Ramos (cell line): ENCODE measurements around the gene TECPR2.

Experiments
- in situ Hi-C: fragments of 300-500 bp; cut with MboI; formaldehyde crosslinking; loops from one replicate; pipeline ENCODE4 v1.14.3; 2022; ENCODE audit warnings: low sequenced_read_pairs; ENCODE audit not compliant: unreplicated experiment

TECPR2 gene, protein sequence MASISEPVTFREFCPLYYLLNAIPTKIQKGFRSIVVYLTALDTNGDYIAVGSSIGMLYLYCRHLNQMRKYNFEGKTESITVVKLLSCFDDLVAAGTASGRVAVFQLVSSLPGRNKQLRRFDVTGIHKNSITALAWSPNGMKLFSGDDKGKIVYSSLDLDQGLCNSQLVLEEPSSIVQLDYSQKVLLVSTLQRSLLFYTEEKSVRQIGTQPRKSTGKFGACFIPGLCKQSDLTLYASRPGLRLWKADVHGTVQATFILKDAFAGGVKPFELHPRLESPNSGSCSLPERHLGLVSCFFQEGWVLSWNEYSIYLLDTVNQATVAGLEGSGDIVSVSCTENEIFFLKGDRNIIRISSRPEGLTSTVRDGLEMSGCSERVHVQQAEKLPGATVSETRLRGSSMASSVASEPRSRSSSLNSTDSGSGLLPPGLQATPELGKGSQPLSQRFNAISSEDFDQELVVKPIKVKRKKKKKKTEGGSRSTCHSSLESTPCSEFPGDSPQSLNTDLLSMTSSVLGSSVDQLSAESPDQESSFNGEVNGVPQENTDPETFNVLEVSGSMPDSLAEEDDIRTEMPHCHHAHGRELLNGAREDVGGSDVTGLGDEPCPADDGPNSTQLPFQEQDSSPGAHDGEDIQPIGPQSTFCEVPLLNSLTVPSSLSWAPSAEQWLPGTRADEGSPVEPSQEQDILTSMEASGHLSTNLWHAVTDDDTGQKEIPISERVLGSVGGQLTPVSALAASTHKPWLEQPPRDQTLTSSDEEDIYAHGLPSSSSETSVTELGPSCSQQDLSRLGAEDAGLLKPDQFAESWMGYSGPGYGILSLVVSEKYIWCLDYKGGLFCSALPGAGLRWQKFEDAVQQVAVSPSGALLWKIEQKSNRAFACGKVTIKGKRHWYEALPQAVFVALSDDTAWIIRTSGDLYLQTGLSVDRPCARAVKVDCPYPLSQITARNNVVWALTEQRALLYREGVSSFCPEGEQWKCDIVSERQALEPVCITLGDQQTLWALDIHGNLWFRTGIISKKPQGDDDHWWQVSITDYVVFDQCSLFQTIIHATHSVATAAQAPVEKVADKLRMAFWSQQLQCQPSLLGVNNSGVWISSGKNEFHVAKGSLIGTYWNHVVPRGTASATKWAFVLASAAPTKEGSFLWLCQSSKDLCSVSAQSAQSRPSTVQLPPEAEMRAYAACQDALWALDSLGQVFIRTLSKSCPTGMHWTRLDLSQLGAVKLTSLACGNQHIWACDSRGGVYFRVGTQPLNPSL (N-terminal part only)

DNA sequence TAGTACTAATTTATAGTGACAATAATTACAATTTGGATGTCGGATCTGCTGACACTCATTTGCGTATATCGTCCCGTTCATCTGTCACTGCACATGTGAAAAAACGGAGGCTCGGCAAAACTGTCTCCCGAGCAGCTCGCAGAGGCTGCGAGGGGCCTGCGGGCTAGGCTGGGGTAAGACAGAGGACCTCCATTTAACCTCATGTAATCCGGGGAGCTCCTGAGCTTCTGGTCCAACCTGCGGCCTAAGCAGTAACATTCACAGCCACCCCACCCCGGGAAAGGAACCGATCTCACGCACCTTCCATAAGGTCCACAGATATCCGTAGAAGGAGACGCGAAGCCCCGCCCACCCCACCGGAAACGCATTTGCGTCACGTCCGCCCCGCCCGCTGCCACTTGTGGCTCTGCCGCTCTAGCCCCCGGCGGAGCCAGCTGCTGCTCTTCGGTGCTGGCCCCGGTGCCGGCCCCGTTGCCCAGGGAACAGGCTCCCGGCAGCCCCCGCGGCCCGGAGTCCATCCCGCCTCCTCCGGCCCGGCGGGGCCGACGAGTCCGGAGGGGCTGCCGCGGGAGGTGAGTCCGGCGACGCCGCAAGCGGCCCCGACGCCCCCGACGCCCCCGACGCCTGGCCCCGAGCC lies at the start of gene TECPR2, which contains the start of gene CINP:
TECPR2 (plus strand) TSS at position 397 of the 637 bp plus-strand sequence. CDS start 13,781 bp downstream, outside the sequence.
CINP (minus strand) TSS at position 346 of the 637 bp plus-strand sequence; CDS start at position 307, 39 bp downstream.
- in situ Hi-C loops: no loop called here

DNA sequence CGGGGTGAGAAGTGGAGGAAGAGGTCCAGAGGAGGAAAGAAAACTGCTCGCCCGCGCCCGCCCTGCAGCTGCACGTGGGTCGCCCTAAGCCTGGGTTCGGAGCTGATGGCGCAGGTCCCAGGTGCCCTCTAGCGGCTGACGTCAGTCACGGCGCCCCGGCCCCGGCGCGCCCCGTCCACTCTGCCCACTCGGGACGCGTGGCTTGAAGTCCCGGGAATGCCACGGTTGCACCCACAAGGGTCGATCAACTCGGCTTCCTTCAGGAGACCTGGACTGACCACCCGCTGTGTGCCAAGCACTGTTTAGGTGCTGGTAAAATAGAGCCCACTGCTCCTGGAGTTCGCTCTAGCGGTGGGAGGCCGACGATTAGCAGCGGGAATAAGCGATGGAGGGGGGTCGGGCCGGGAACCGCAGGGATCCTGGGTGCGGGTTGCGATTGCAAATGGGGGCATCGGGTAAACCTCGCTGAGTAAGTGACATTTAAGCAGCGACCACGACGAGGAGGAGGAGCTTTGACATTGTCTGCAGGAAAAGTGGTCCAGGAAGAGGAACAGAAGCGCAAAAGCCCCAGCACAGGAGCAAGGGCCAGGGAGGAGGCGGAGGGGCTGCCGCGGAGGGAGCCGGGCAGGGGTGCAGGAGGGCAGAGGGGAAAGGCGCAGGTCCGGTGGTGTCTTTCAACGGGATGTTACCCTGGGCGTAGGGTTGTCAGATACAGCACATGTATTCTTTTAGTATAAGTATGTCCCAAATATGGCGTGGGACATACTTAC lies 48.3 kb upstream of the TECPR2 start:
- in situ Hi-C loops: loop anchor here (5.0 to 25.0 kb wide), 3 partner anchors 252 to 602 kb away; partner anchors contain the start of gene DYNC1H1

DNA sequence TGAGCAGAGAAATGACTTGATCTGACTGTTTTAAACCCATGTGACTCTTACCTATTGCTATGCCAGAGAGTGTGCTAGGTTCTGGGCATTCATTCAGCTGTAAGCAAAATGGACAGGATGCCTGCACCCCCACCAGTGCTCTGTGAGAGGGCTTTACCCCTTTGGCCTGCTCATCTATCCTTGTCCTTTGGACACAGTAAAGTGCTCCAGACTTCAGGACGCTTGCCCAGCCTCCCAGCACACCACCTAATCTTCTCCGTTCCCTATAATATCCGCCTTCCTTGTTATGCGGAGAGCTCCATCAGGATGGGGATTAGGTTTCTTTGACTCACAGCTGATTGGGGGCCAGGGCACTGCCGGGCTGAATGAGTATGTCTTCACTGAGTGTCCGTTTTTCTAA lies 47.6 kb upstream of the TECPR2 start:
- in situ Hi-C loops: loop anchor here (25.0 kb wide), 2 partner anchors 253 to 603 kb away; no protein-coding TSS in a partner anchor

DNA sequence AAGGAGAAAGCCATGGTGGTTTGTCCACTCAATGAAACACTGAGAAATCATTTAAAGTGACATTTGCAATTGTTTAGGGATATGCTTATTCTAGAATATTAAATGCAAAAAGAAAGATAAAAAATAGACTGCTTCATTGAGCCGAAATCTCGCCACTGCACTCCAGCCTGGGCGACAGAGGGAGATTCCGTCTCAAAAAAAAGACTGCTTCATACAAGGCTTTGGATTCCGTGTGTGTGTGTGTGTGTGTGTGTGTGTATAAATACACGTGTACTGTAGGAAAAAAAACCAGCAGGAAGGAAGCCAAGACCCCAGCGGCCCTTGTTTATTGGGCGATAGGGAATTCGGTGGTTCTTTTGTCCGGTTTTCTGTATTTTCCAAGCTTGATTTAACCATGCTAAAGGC lies 46.4 kb upstream of the TECPR2 start:
- in situ Hi-C loops: loop anchor here (25.0 kb wide), 2 partner anchors 254 to 604 kb away; no protein-coding TSS in a partner anchor

DNA sequence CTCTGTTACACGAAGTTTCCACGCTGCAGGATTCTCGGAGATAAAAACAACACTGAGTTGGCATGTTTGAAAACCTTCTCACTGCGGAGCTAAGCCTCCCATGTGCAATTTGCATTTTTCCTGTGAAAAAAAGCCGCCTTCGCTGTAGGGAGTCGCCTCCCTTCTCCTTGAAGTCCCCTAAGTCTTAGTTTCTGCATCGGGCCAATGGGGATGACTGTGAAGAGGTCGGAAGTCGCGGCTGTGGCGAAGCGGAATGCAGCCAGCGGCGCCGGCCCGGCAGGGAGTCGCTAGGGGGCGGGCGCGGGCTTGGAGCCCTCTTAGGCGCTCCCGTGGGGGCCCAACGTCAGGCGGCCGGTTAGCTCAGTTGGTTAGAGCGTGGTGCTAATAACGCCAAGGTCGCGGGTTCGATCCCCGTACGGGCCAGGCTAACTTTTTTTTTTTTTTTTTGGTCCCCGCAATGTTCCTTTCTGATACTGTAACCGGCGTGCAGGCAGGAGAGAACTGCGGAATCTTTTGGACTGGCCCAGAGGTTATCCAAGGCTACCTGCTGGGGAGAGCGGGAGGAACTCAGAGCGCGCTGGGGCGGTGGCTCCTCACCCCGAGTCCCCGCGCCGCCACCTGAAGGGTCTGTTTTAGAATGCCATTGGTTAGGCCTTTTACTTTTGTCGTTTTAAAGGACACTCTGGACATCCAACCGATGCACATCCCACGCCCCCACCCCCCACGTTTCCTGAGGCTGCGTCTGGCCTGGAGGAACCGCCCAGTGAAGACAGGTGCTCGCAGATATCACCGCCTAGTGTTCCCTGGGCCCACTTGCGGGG lies 45.8 kb upstream of the TECPR2 start:
- in situ Hi-C loops: loop anchor here (25.0 kb wide), 2 partner anchors 255 to 605 kb away; no protein-coding TSS in a partner anchor

DNA sequence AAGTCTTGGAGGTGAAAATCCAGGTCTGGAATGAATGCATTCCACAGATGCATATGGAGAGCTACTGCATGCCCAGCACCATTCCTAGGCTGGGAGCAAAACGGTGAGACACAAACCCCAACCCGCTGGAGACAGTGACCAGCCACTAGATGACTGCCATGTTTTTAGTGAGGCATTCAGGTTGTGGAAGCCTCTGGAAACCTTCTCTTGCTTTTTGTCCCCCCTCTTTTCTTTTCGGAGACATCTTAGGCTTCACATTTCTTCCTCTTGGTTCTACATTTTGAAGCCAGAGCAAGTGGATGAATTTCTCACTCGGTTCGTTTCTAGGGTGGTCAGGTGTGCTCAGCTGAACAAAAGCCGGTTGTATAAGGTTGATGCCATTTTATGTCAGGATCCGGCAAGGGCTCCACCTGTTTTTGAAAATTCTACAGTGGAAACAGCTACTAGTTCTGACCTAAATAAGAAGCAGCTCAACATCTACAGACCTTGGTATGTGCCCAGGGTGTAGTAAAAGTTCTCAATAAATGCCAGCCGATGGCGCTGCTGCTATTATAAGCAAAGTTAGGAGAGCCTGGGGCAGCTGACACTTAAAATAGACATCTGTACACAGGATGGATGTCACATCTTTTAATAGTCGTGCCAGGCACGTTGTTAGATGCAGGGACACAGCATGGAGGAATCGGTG lies 45.0 kb upstream of the TECPR2 start:
- in situ Hi-C loops: loop anchor here (25.0 kb wide), 2 partner anchors 255 to 605 kb away; no protein-coding TSS in a partner anchor

DNA sequence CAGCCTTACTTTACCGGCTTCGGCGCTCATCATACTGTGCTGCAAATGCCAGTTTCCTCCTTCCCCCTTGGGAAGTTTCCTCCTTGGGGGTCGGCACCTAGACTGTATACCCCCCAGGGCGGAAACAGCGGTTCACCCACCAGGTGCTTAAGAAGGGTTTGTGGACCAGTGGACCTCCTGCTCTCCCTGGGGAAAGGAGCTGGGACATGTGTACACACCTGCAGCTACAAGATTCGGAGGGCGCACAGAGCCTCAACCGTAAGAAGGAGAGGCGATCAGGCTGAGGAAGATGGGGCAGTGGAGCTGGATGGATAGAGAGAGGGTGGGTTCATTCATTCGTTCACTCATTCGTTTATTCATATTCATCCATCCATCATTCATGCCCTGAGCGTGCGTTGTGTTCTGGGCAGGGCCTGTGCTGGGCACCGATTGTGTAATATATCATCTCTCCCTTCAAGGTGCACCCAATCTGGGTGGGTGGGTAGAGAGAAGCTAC lies 43.9 kb upstream of the TECPR2 start:
- in situ Hi-C loops: loop anchor here (25.0 kb wide), 2 partner anchors 257 to 607 kb away; no protein-coding TSS in a partner anchor

DNA sequence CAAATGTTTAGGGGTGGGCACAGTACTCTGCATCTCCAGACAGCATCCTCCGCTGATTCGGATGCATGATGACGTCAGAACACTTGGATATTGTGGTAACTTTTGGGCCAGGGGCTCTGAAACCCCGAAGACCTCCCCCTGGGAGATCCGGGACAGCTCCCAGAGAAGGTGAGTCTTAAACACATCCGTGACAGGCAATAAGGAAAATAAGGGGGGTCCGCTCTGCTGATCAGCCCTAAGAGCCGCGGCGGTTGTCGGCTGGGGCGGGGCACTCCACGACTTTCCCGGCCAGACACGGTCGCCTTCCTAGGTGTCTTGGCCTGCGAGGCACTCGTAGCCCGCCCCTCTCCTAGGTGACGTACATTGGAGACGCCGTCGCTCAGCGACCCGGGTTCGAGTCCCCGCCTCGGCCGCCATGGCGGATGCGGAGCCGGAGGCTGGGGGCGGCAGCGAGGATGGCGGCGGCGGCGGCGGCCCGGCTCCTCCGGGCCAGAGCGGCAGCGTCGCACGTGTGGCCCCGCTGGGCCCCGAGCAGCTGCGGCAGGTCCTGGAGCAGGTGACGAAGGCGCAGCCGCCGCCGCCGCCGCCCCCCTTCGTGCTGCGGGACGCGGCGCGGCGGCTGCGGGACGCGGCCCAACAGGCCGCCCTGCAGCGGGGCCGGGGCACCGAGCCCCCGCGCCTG lies 43.2 kb upstream of the TECPR2 start, which contains the start of gene ZNF839:
ZNF839 (plus strand) TSS at position 396 of the 682 bp plus-strand sequence; CDS start at position 416, 20 bp downstream.
- in situ Hi-C loops: loop anchor here (25.0 kb wide), 2 partner anchors 257 to 607 kb away; no protein-coding TSS in a partner anchor

DNA sequence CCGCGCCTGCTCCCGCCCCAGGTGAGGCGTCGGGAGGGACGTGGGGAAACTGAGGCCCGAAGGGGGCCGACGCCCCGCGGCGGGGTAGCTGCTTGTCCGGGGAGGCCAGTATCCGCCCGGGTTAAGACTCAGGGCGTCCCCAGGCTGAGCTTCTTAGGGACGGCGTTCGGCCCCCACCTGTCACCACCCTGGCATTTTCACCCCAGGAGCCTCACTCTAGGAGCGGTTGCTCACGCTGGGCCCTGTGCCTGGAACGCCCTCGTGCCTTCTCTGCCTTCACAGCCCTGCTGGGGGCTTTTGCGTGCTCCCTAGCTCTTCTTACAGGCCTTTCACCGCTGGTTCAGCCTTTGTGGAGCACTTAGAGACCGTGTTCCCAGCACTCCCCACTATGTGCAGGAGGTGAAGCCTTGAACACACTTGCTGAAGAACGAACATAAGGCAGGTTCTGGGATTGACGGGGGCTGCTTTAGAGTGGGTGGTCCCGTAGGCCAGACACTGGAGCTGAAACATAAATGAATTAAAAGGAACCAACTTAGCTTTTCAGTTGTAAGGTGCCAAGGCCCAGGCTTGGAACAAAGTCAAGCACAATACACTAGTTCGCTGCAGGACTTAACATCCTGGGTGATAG lies 42.6 kb upstream of the TECPR2 start:
- in situ Hi-C loops: loop anchor here (25.0 kb wide), 2 partner anchors 258 to 608 kb away; no protein-coding TSS in a partner anchor

DNA sequence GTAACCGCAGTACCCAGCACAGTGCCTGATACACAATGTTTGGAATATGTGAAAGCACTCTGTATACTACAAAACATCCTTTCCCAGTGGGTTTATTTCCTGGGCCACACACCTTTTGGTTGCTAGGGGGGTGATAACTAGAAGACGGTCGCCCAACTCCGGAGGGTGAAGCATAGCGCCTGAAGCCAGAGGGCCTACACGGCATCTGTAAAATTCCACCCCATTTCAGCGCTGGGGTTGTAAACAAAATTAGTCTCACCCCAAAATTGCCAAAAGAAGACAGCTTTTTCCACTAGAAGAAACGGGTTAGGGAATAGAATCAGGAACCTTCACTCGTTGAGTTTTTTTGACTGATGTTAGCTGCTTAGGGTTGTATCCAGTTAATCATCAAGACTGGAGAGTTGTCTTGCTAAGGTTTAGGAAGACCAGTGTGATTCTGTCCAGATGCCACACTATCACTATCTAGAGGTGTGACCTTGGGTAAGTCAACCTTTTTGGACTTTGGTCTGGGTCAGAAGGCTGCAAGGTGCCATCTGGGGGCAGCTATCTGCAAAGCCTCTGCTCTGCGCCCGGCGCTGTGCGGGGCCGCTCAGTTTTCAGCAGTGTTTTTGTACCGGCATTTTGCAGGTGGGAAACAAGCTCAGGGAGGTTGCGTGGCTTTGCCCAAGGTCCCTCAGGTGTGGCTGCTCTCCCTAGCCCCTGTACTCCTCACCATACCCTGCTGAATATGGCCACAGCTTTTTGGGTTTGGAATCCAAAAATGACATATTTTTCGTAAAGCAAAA lies 41.9 kb upstream of the TECPR2 start:
- in situ Hi-C loops: loop anchor here (25.0 kb wide), 2 partner anchors 259 to 609 kb away; no protein-coding TSS in a partner anchor

DNA sequence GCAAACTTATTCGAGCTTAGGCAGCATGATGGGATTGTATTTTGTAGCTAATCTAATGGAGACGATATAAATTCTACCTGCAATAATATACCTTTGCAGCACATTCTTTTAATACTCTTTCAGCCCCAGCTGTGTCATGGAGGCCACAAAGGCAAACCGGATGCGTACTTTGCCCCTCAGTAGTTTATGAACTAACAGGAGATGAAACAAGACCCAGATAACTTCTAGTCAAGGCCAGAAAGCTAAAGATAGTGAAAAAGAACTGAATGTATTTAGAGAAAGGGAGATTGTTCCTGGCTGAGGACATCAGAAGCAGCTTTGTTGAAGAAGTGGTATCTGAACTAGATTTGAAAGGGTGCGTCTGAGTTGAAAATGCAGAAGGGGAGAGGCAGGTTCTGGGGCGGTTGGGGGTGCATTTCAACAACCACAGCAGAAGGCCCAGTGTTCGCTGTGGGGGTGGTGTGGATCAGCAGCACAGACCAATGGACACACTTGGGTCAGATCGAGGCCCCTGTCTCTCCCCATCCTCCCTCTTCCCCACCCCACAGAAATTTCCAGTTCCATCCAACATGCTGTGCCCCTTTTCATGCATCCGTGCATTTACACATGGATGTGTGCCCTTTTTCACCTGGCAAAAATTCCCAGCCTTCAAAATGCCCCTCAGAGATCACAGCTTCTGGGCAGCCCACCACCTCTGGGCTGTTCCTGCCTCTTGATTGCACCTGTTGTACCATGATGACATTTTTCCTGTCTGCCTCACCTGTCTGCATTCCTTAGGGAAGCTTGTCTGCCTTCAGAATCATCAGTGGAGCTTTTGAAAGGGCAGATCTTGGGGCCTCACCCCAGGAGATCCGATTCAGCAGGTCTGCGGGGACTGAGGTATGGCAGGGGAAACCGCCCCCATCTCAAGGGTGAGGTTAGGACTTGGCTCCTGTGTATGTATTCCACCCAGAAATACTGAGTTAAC lies 41.0 kb upstream of the TECPR2 start:
- in situ Hi-C loops: loop anchor here (25.0 kb wide), 2 partner anchors 259 to 609 kb away; no protein-coding TSS in a partner anchor

DNA sequence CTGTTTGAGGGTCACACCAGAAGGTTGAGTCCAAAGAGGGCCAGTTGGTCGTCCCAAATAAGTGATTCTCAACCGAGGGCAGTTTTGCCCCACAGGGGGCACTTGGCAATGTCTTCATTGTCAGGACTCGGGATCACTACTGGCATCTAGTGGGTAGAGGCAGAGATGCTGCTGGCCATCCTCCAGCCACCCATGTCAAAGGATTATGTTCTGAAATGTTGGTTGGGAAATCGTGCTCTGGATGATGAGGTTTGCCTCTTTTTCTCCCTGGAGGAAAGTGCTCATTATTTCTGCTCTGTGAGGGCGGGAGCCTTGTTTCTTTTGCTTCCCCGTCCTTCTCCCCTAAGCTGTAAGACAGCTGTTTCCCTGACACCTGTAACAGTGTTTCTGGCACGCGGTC lies 39.6 kb upstream of the TECPR2 start:
- in situ Hi-C loops: loop anchor here (25.0 kb wide), 2 partner anchors 261 to 611 kb away; no protein-coding TSS in a partner anchor

DNA sequence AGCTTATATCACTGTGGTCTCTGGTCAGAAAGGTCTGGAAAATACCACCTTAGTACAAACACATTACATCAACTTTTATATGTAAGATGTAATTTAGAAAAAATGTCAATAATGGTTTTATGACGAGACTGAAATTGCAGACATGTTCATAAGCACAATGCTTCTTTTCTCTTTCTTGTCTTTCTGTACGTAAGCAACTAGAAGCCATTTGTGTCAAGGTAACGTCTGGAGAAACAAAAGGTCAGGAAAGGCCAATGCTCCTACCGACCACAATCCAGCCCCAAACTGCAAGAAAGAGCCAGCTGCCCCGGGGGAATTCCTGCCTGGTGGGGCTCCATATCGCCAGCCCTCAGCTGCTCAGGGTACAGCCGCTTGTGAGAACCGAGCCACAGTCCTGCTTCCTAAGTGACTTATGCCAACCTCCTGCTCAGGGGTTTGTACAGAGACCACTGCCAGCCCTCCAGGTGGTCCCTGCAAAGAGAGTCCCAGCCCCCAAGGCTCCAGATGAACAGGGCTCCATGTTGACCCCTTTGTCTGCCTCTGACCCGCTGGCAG lies 36.9 kb upstream of the TECPR2 start:
- in situ Hi-C loops: no loop called here
